CD4-positive, alpha-beta T cell treated with Interleukin-4 for 1 hour (primary cell): ENCODE measurements around the gene COL3A1.

ENCODE experiments used
- DNase-seq, 2 donors: peaks; one replicate each; pipeline ENCODE4 v3.0.0-alpha.2; 2020 to 2022

Gene COL3A1

GRCh38 chr2:188976545-188977268 lies 2.5 kb downstream of the COL3A1 start:
- no peak for DNase-seq

DNA sequence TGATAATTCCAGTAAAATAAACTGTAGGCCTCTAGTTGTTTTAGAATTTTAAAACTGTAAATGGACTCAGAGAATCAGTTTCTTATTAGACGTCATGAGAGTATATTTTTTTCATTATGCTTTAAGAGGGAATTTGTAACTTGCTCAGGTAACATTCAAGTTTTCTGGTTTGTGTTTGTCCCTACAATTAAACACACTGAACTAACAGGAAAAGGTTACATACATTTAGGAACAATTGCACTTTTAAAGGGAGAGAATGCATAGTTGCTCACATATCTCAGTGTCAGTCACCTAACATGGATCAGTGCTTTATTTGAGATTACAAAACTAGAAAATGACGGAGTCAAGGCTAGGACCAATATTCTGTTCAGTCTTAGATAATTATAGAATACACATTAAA lies 3.1 kb downstream of the COL3A1 start:
- DNase-seq: no peak

DNA sequence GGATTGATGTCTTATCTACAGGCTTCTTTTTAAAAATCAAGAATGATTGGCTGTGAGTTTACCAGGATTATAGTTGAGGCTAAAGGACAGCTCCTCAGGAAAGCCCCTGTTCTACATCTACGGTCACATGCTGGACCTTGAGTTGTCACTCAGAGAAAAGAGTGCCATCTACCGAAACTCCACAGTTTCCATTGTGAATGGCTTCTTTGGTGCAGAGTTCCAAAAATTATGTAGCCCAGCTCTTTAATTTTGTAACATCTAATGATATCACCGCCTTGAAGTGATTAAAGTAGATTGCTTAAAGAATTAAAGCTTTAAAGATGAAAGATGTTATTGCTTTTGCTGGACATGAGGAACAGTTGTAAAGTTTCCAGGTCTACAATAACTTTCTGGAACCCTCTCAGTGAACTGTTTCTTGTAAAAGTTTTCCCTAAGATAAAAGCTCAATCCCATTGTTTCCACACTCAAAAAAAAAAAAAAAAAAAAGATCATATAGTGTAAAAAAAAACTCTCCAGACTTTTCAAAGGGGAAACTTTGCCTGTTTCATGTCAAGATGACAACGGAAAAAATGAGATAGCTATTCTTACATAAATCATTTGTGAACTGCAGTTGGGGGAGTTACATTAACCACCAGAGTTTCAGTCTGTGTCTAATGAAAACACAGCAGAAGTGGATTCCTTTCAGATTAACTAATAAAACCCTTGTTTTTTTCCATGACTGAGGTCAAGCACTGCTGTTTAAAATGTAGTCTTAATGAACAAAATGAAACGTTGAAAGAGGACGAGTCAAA lies 4.3 kb downstream of the COL3A1 start:
- no peak for DNase-seq

DNA sequence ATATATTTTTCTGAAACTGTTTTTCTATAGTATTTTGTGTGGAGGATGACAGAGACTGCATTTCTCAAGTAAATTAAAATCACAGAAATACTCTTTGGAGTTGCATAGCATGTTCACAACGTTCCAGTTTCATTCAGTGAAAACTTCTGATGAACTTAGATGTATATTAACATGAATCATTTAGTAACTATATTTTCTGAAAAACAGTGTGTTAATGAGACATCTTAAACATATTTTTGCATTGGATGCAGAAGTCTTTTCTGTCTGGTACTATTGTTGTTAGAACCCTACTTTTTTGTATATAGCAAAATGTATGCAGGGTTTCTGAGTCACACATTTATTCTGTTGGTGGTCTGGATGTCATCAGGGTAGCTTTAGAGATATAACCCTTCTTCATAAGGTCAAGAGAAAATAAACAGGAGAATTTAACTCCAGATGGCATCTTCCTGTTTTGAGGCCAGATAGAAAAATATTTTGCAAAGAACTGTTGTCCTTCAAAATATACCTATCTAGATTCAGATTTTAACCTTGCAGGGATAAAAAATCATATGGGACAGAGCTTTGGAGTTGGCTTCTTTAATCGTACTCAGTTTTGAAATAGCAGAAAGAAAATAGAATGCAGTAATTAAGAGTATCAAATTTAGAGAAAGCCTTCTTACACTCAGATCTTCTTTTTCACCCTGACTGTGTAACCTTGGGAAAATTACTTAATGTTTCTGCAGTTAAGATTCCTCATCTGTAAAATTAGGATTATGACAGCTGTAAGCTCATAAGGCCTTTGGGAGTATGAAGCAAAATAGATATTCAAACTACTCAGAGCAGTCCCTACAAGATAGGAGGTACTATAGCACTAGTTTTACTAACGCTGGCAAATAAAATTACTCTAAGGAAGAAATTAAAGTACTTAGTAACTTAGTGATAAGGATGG lies 5.3 kb downstream of the COL3A1 start:
- DNase-seq: no peak

DNA sequence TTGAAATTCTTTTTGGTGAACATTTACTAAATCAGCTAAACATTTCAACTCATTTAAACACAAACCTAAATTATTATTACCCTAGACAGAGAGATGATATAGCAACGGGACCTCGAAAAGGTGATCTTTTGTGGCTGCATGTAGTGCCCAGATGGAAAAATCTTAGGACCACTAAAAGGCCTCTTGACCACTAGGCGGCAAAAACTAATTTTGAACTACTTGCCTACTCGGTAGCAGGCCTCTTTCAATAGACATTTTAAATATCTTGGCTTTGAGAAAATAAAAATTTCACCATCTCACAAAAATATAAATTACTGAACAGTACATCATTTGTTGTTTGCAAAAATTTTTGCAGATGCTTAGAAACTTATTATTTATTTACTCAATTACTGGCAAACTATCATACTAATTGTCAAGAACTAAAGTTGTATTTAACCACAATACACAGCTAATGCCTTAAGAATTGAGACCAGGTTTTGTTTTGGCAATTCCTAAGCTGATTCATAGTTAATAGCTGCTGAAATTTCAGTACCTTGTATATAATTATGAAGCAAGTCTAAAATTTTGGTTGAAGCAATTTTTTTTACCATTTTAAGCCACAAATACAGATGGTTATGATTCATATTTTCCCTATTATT lies 9.4 kb downstream of the COL3A1 start:
- no peak for DNase-seq

- no peak for DNase-seq
Measured at GRCh38 chr2:188984065-188984491, 9.9 kb downstream of the COL3A1 start.

GRCh38 chr2:188984680-188985079 lies 10.5 kb downstream of the COL3A1 start:
- no peak for DNase-seq

DNA sequence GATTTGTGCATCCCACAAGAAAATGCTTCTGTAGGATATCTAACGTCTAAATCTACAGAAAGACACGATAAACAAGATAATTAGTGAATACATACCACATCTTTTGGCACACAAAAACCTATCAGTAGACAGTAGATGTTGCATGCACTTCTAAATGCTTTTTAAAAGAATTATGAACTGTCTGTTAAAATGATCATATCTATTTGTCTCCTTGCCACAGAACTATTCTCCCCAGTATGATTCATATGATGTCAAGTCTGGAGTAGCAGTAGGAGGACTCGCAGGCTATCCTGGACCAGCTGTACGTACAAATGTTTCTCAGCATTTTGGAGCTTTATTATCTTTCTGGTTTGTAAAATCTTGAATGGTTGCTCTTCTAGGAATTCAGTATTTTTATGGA lies 12.7 kb downstream of the COL3A1 start:
- no peak for DNase-seq

- DNase-seq: no peak
Measured at GRCh38 chr2:188993247-188993646, 19.1 kb downstream of the COL3A1 start.

GRCh38 chr2:188997263-188997662 lies 23.1 kb downstream of the COL3A1 start:
- DNase-seq: no peak

DNA sequence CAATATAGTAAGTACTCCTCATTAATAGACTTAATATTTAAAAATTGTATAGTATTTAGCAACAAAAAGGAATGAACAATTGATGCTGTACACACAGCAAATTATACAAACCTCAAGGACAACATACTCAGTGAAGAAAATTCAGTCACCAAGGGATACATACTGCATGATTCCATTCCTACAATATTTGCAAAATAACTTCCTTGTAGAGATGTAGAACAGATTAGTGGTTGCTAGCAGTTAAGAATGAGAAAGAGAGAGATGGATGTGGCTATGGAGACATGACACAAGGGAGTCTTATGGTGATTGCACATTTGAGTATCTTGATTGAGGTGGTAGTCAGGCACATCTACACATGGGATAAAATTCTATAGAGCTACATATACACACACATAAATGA lies 26.0 kb downstream of the COL3A1 start:
- DNase-seq: no peak

GRCh38 chr2:189002079-189002478 lies 27.9 kb downstream of the COL3A1 start:
- no peak for DNase-seq

- no peak for DNase-seq
Measured at GRCh38 chr2:189008555-189009262, 34.5 kb downstream of the COL3A1 start.

DNA sequence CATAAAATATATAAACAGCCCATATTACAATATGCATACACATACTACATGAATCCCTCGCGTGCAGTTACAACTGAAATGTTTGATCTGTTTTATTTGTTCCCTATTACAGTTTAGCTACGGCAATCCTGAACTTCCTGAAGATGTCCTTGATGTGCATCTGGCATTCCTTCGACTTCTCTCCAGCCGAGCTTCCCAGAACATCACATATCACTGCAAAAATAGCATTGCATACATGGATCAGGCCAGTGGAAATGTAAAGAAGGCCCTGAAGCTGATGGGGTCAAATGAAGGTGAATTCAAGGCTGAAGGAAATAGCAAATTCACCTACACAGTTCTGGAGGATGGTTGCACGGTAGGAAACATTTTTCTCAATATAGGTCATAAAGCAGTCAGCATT lies 36.4 kb downstream of the COL3A1 start:
- DNase-seq: no peak

DNA sequence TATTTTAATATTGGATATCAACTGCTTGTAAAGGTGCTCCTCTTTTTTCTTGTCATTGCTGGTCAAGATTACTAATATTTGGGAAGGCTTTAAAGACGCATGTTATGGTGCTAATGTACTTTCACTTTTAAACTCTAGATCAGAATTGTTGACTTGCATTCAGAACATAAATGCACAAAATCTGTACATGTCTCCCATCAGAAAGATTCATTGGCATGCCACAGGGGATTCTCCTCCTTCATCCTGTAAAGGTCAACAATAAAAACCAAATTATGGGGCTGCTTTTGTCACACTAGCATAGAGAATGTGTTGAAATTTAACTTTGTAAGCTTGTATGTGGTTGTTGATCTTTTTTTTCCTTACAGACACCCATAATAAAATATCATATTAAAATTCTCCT lies 38.2 kb downstream of the COL3A1 start:
- DNase-seq: no peak

GRCh38 chr2:189013031-189013430 lies 38.9 kb downstream of the COL3A1 start:
- no peak for DNase-seq

DNA sequence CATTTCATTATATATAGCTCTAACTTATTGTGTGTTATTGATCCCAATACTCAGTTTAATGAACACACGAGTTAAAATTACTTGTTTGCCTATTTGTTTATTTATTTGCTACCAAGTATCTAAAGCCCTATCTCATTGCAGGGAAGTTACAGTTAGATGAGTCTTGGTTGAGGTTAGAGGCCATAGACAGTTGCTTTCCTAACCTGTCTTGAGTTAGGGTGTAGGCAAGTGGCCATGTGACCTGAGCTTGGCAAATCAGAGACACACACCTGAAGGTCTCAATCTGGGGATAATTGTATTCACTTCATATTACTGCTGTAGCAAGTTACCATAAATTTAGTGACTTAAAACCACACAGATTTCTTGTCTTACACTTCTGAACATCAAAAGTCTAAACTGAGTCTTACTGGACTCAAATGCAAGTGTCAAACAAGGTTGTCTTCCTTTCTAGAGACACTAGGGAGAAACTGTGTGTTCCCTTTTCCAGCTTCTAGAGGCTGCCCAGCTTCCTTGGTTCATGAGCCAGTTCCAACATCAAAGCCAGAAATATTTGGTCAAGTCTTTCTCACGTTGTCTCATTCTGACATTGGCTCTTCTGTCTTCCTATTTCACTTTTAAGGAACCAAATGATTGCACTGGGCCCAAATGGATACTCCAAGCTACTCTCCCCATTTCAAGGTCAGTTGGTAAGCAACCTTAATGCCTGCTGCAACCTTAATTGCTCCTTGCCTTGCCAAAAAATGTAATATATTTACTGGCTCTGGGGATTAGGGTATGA lies 39.7 kb downstream of the COL3A1 start:
- no peak for DNase-seq

- no peak for DNase-seq
Measured at GRCh38 chr2:189014449-189015138, 40.4 kb downstream of the COL3A1 start.

DNA sequence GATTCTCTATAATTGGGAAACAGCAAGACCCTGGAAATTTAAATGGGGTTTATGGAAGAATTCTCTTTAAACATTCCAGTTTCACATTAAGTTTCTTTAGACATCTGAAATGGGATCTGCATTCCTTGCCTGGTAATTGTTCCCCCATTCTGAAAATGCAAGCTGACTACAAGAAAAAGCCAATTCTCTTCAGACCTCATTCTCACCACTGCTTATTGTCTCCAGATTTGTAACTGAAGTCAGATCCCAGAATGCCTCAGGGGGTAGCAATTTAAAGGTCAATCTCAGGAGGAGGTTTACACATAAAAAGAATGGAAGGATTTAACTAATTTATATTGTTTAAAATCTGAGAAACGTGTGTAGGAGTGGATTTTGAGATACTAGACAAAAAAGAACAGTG lies 41.2 kb downstream of the COL3A1 start:
- DNase-seq: no peak

- DNase-seq: no peak
Measured at GRCh38 chr2:189016311-189016861, 42.2 kb downstream of the COL3A1 start.
